HG02798 (cell line): Measurements from ENCODE around the gene ADCY2.

Experiments
- ATAC-seq: cut with Tn5 transposase; IDR thresholded peaks from one replicate; pipeline ENCODE4 v1.9.1; 2021; ENCODE audit warnings: mild to moderate bottlenecking; ENCODE audit not compliant: unreplicated experiment, poor library complexity

Gene ADCY2

GRCh38 chr5:7759951-7760580, 364.1 kb downstream of the ADCY2 start:
- no peak for ATAC-seq

GRCh38 chr5:7762267-7762666, 366.3 kb downstream of the ADCY2 start:
- no peak for ATAC-seq

- ATAC-seq: no peak
These were observed 367.7 kb downstream of the ADCY2 start for GRCh38 chr5:7763621-7764072.

GRCh38 chr5:7764452-7764851, 368.5 kb downstream of the ADCY2 start:
- ATAC-seq: no peak

GRCh38 chr5:7770436-7770835, 374.5 kb downstream of the ADCY2 start:
- no peak for ATAC-seq

GRCh38 chr5:7772141-7772540, 376.2 kb downstream of the ADCY2 start:
- ATAC-seq: no peak

GRCh38 chr5:7773178-7773577, 377.2 kb downstream of the ADCY2 start:
- no peak for ATAC-seq

- no peak for ATAC-seq
These were observed 380.5 kb downstream of the ADCY2 start for GRCh38 chr5:7776442-7776841.

GRCh38 chr5:7779019-7780005, 383.4 kb downstream of the ADCY2 start:
- no peak for ATAC-seq

GRCh38 chr5:7781899-7782298, 386.0 kb downstream of the ADCY2 start:
- ATAC-seq: no peak

- ATAC-seq: no peak
These were observed 388.9 kb downstream of the ADCY2 start for GRCh38 chr5:7784683-7785380.

- ATAC-seq: no peak
These were observed 391.8 kb downstream of the ADCY2 start for GRCh38 chr5:7787770-7788169.

- no peak for ATAC-seq
These were observed 393.6 kb downstream of the ADCY2 start for GRCh38 chr5:7789567-7789966.

- ATAC-seq: peak; percentile 25
These were observed 398.0 kb downstream of the ADCY2 start for GRCh38 chr5:7793895-7794294.

GRCh38 chr5:7794311-7794710, 398.4 kb downstream of the ADCY2 start:
- peak; percentile 88 for ATAC-seq

GRCh38 chr5:7794823-7795222, 398.9 kb downstream of the ADCY2 start:
- ATAC-seq: peak; percentile 59

- ATAC-seq: no peak
These were observed 399.4 kb downstream of the ADCY2 start for GRCh38 chr5:7795306-7795705.

- ATAC-seq: no peak
These were observed 406.1 kb downstream of the ADCY2 start for GRCh38 chr5:7801891-7802614.

- no peak for ATAC-seq
These were observed 406.9 kb downstream of the ADCY2 start for GRCh38 chr5:7802855-7803254.

- no peak for ATAC-seq
These were observed 408.0 kb downstream of the ADCY2 start for GRCh38 chr5:7803937-7804336.
